Lower leg skin (tissue), 4 donors: Measurements from ENCODE around the gene ARNT2. TPM values are rescaled to one million over a fixed set of nuclear protein-coding genes. Genes with fewer than 3 reads are reported as not detected.

Experiments used
- DNase-seq, 2 donors: peaks; one replicate each; pipeline ENCODE4 v3.0.0-alpha.2; 2019; ENCODE audit warnings: low spot score in 2 of 2
- H3K4me3 ChIP-seq: fragments of 200-600 bp; sonication (generic); 2 replicates; pipeline ENCODE4 v1.5.1; 2017; ENCODE audit warnings: mild to moderate bottlenecking, low read depth; ENCODE audit not compliant: poor library complexity, severe bottlenecking
- CTCF ChIP-seq, 3 donors: fragments of 450-650 bp; IDR thresholded peaks; one replicate each; pipeline ENCODE4 v1.5.1; 2016; ENCODE audit warnings: antibody characterized with exemption in 3 of 3, mild to moderate bottlenecking in 3 of 3, moderate library complexity in 2 of 3
- POLR2A ChIP-seq, 2 donors: fragments of 450-650 bp; IDR thresholded peaks; one replicate each; pipeline ENCODE4 v1.6.1; 2016 to 2017; ENCODE audit warnings: antibody characterized with exemption in 2 of 2, mild to moderate bottlenecking in 1 of 2, moderate library complexity in 1 of 2
- WGBS, 2 donors: methylation state at CpG; one replicate each; pipeline ENCODE4 v1.1.5; 2018; 5-methylcytosine and 5-hydroxymethylcytosine counted together
- intact Hi-C: fragments of 100-400 bp; cut with DNase I; formaldehyde crosslinking; loops from one replicate; pipeline ENCODE4 v1.15.0; 2023; ENCODE audit warnings: low total_unique reads
- total RNA-seq, 4 donors: library from RNA; depleted of rRNA; stranded (reverse); fragments of >200 nt; gene quantifications; one replicate each; pipeline ENCODE4 v1.1.0, GENCODE V29; 2016

Gene ARNT2
- total RNA-seq, 4 donors from 2014 or later, result 1.7 to 8.7 (median 3.0) TPM

- 78 to 85% methylated on average over 14 of the region's 14 CpGs for WGBS, 2 donors
- TF ChIP-seq POLR2A (IDR thresholded peaks at IDR 0.05), result no peak
- no peak overlapping the region for H3K4me3 ChIP-seq
- DNase-seq, result no peak
- intact Hi-C loops, result no loop called here
Observed at GRCh38 chr15:80604583-80605575, 200.7 kb downstream of the ARNT2 start.

GRCh38 chr15:80605591-80606150 lies 201.5 kb downstream of the ARNT2 start:
- DNase-seq, result no peak
- intact Hi-C loops, result no loop called here
- TF ChIP-seq POLR2A (IDR thresholded peaks at IDR 0.05) (no peak), CTCF (IDR thresholded peaks at IDR 0.05) (no peak)
- H3K4me3 ChIP-seq, result no peak overlapping the region
- WGBS, 2 donors, result 76 to 94% methylated on average over 6 of the region's 6 CpGs

- 86 to 91% methylated on average over 4 of the region's 4 CpGs for WGBS, 2 donors
- no peak overlapping the region for H3K4me3 ChIP-seq
- no peak for DNase-seq
- intact Hi-C loops, result no loop called here
- no peak for TF ChIP-seq CTCF (IDR thresholded peaks at IDR 0.05)
- no peak for TF ChIP-seq POLR2A (IDR thresholded peaks at IDR 0.05)
Observed at GRCh38 chr15:80606511-80607071, 202.4 kb downstream of the ARNT2 start.

- TF ChIP-seq CTCF (IDR thresholded peaks at IDR 0.05) (no peak), POLR2A (IDR thresholded peaks at IDR 0.05) (no peak)
- no peak overlapping the region for H3K4me3 ChIP-seq
- no peak for DNase-seq
- WGBS, 2 donors, result 55 to 65% methylated on average over 4 of the region's 4 CpGs
- intact Hi-C loops, result no loop called here
Observed at GRCh38 chr15:80607287-80607980, 203.3 kb downstream of the ARNT2 start.

- 23 to 31% methylated on average over 1 of the region's 1 CpG for WGBS, 2 donors
Observed at GRCh38 chr15:80608688-80609087, 204.5 kb downstream of the ARNT2 start.

More at GRCh38 chr15:80608688-80609087, 204.5 kb downstream of the ARNT2 start:
- DNase-seq, result no peak
- intact Hi-C loops, result no loop called here
- no peak overlapping the region for H3K4me3 ChIP-seq
- no peak for TF ChIP-seq POLR2A (IDR thresholded peaks at IDR 0.05)
- TF ChIP-seq CTCF (IDR thresholded peaks at IDR 0.05), result no peak
